HG02943 (cell line): ENCODE results near the gene MCOLN1.

ENCODE experiments used
- ATAC-seq: cut with Tn5 transposase; IDR thresholded peaks from one replicate; pipeline ENCODE4 v1.9.1; 2021; ENCODE audit warnings: mild to moderate bottlenecking, low read depth, moderate library complexity; ENCODE audit not compliant: unreplicated experiment

Gene MCOLN1

GRCh38 chr19:7522072-7522922 lies at the start of gene MCOLN1:
Gene MCOLN1, plus strand, starts transcription at chr19:7522624. Its CDS starts 127 bp downstream, at chr19:7522751.
- ATAC-seq = peak; percentile 71

GRCh38 chr19:7475665-7476064 lies 46.8 kb upstream of the MCOLN1 start:
- ATAC-seq = no peak

- ATAC-seq = no peak
Observed at GRCh38 chr19:7476241-7476640, 46.2 kb upstream of the MCOLN1 start.

- no peak for ATAC-seq
Observed at GRCh38 chr19:7476777-7477494, 45.5 kb upstream of the MCOLN1 start.

GRCh38 chr19:7477758-7478157 lies 44.7 kb upstream of the MCOLN1 start:
- no peak for ATAC-seq

- no peak for ATAC-seq
Observed at GRCh38 chr19:7478173-7478842, 44.1 kb upstream of the MCOLN1 start.

GRCh38 chr19:7478843-7479227 lies 43.6 kb upstream of the MCOLN1 start:
- no peak for ATAC-seq

- ATAC-seq = no peak
Observed at GRCh38 chr19:7480222-7480969, 42.0 kb upstream of the MCOLN1 start.

GRCh38 chr19:7480970-7481255 lies 41.5 kb upstream of the MCOLN1 start:
- no peak for ATAC-seq

GRCh38 chr19:7482584-7483439 lies 39.6 kb upstream of the MCOLN1 start:
- ATAC-seq = no peak

GRCh38 chr19:7483720-7484201 lies 38.7 kb upstream of the MCOLN1 start:
- ATAC-seq = no peak

- no peak for ATAC-seq
Observed at GRCh38 chr19:7486923-7487322, 35.5 kb upstream of the MCOLN1 start.

GRCh38 chr19:7488736-7489353 lies 33.6 kb upstream of the MCOLN1 start, which contains the start of gene PEX11G:
Gene PEX11G, minus strand, starts transcription at chr19:7489035. Its CDS starts 25 bp downstream, at chr19:7489010.
- ATAC-seq = no peak

GRCh38 chr19:7489609-7490044 lies 32.8 kb upstream of the MCOLN1 start:
- no peak for ATAC-seq

GRCh38 chr19:7492142-7492541 lies 30.3 kb upstream of the MCOLN1 start:
- no peak for ATAC-seq

GRCh38 chr19:7492558-7492957 lies 29.9 kb upstream of the MCOLN1 start:
- no peak for ATAC-seq

GRCh38 chr19:7494416-7495098 lies 27.9 kb upstream of the MCOLN1 start:
- ATAC-seq = no peak

- no peak for ATAC-seq
Observed at GRCh38 chr19:7497292-7497691, 25.1 kb upstream of the MCOLN1 start.
